HG03571 (cell line): Measurements from ENCODE around the gene IL10.

ENCODE experiments used
- ATAC-seq: cut with Tn5 transposase; IDR thresholded peaks from one replicate; pipeline ENCODE4 v1.9.1; 2021; ENCODE audit not compliant: unreplicated experiment

IL10 gene

GRCh38 chr1:206772243-206772937, at the start of gene IL10:
Gene IL10 (minus strand): TSS chr1:206772494. CDS start chr1:206772435, 59 bp downstream.
- no peak for ATAC-seq

GRCh38 chr1:206821493-206821892, 49.2 kb upstream of the IL10 start:
- no peak for ATAC-seq

DNA sequence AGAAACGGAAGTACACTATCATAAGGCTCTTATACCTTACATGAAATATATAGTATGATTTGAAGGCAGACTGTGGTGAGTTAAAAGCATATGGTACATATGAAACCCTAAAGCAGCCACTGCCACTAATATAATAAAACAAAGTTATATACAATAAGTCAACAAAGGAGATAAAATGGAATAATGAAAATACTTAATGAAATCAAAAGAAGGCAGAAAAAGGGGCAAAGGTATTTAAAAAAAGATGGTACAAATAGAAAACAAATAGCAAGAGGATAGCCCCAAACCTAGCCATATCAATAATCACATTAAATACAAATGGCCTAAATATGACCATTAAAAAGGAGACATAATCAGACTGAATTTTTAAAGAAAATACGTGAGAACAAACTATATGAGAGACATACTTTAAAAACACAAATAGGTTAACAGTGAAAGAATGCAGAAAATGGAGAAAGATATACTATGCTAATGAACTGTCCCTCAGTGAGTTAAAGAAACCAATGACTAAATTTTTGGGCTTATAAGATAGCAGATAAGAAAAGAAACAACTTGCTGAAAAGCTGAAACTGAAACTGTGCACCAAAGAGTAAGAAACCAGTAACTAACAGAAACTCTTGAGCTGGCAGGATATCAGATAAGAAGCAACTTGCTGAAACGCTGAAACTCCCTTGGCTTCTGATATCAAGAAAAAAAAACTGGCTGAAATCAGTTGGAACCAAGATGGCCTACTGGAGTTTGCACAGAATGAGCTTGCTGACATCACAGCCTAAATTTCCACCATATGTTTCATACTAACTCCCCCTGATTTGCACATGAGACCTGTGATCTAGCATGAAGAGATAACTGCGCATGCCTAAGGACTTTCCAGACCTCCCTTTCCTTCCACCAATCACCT, 44.3 kb upstream of the IL10 start:
- no peak for ATAC-seq

GRCh38 chr1:206814716-206815341, 42.5 kb upstream of the IL10 start:
- ATAC-seq, result no peak

GRCh38 chr1:206812471-206812870, 40.2 kb upstream of the IL10 start:
- ATAC-seq, result no peak

GRCh38 chr1:206809504-206810084, 37.3 kb upstream of the IL10 start:
- ATAC-seq, result no peak

DNA sequence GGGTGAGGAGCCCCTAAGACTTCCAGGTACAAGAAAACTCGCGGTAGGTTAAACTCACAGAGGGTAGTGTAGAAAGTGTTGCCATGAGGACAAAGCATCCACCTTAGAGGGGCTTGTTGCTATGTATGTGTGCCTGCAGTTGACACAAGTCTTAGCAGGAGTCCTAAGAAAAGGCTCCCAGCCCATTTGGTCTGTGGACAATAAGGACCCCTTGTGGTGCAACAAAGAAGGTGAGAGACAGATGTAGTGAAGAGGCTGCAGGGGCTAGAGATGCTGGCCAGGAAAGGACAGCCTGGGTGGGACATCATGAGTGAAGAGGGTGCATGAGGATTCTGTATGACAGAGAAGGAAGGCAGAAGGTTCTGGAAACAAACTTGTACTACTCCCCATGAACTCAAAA, 36.3 kb upstream of the IL10 start:
- no peak for ATAC-seq

GRCh38 chr1:206805357-206805756, 33.1 kb upstream of the IL10 start:
- ATAC-seq, result no peak

DNA sequence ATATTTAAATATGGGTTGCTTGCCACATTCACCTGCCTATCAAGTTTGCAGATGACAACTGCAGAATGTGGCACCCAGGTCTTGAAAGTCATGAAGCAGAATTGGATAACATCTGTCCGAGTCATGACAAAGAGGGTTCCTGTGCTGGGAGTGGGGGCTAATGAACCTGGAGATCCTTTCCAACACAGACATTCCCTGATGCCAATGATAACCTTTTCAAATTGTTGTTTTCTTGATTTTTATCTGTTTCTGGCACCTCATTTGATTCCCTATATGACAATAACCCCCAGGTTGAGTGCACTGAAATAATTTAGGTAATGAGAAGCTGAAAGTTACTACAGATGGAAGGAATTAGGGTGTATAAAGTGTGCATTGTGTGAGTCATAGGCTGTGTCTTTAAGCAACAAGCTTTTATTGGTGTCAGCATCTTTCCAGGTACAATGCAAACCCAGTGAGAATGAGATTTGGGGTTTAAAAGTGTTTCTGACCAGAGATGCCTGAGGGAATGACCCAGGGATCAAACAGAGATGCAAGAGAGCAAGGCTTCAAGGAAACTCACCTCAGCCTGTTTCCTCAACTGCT, 32.0 kb upstream of the IL10 start:
- no peak for ATAC-seq

DNA sequence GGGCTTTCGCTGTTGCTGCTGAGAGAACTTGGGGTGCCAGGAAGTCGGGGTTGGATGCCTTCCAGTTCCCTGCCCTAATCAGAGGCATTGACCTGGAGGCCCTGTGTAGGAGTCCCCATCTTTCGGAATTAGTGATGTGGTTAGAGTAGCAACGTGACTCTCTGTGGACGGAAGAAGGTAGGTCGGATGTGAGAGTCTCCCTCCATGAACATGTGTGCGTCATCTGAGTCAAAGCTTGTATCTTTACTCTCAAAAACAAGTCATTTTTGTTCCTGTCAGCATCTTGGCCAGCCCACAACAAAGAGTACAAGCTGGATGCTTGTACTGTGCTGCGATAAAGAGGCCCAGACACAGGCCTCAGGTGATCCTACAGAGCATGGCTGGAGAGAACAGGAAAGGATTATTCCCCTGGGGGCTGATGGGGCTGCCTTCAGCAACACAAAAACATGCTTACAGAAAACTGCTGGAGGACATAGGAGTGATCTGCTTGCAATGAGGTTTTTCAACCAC, 31.0 kb upstream of the IL10 start:
- peak; percentile 96 for ATAC-seq

DNA sequence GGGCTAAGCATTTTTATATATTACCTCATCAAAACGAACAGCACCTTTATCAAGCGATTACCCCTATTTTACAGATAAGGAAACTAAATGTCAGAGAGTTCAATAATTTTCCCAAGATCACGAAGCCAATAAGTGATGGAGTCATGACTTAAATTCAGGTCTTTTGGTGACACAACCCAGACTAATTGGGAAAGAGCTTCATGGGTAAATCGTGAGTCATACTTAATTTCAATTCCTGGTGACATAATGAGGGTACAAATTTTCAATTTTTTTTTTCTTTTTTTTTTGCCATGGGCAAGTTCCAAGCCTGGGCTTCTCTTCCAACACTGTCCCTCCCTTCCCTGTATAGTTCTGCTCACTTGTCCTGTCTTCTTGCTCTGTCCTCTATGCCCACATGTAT, 30.1 kb upstream of the IL10 start:
- no peak for ATAC-seq

DNA sequence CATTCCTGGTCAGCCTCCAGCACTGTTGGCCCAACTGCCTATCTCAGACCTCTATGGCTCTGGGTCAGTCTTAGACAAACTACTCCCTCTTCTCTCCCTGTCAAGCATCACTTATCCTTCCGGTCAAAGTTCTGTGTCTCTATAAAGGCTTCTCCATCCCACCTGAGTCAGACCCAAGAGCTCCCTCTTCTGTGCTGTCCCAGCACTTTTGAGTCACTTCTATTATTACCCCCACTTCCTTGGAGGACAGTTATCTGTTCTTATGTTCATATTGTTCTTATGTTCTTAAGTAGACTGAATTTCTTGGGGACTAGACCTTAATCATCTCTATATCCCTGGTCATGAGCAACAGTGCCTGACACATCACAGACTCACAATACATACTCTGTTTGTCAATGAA, 29.2 kb upstream of the IL10 start:
- ATAC-seq, result no peak

DNA sequence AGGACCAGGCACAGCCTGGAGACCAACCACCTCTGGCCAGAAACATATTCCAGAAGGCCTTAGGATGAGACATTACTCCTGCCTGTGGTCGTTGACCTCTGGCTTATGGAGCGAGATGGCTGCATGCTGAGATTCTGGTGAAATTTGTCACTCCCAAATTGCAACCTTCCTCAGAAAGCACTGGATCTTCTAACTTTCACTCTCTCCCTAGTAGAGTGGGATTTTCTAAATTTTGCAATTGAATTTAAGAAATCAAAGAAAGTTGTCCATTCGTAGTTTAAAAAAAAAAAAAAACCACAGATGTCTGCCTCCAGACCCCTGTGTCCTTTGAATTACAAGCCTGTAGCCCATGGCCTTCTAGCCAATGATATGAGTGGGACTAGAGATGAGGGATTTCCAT, 28.6 kb upstream of the IL10 start:
- ATAC-seq, result no peak

DNA sequence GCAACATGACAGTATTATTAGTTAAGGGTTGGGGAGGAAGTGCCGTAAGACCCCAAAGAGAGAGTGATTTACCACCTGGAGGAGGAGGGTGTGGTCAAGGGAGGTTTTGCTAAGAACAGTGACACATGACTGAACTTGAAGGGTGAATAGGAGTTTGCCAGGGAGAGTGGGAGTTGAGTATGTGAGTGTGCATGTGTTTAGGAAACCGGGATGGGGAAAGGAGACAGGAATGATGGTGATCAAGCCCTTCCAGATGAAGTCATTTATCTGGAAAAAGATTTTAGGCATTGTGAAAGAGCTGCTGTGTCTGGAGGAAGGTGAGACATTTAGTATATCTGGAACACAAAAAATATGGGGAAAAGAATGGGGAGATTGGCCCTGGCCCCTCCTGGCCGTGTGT, 28.1 kb upstream of the IL10 start:
- no peak for ATAC-seq

- ATAC-seq, result no peak
Measured at GRCh38 chr1:206799311-206799710, 27.0 kb upstream of the IL10 start.

DNA sequence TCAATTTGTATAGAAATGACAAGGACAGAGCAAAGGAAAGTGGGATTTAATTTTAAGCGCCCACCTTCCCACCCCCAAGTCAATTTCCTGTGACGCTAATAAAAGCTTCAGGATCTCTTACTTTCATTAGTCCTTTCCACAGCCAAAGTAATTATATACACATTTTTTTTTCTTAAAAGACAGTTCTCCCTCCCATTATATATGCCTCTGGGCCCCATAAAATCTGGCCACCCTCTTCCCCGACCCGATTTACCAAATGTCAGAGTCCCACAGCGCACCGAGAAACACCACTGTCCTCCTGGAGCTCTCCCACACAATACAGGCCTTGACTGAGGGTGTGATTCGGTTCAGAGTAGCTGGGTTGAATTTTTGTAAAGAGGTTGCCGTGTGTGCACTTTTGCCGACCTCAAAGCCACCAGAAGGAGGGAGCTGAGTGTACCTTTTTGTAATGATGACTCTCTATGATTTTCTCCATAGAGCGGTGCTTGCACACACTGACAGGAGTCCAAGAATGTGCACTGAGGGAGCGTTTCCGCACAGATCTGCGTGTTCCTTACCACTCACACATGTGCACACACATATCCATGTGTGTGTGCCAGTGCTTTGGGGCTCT, 26.2 kb upstream of the IL10 start:
- ATAC-seq, result no peak

- no peak for ATAC-seq
Measured at GRCh38 chr1:206797534-206798383, 25.5 kb upstream of the IL10 start.

- no peak for ATAC-seq
Measured at GRCh38 chr1:206796981-206797402, 24.7 kb upstream of the IL10 start.

DNA sequence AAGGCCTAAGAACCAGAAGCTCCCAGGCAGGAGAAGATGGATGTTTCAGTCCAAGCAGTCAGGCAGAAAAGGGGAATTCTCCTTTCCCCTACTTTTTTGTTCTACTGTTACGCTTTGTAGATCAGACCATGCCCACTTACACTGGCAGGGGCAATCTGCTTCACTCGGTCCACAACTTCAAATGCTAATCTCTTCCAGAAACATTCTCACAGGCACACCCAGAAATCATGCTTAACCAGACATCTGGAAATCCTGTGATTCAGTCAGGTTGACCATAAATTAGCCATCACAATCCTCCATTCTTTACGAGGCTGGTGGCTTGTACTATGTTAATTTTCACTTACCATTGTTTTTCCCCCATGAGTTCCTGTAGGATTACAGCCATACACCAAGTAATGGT, 23.8 kb upstream of the IL10 start:
- ATAC-seq, result no peak
